Omental fat pad (tissue), 4 donors: ENCODE results near the gene VPS35L. TPM values are rescaled to one million over a fixed set of nuclear protein-coding genes. Genes with fewer than 3 reads are reported as not detected.

Experiments used
- ATAC-seq: fragments of 150-250 bp; one replicate; pipeline ENCODE4 v1.9.1; 2016; ENCODE audit warnings: mild to moderate bottlenecking, moderate library complexity; ENCODE audit not compliant: low FRiP score
- DNase-seq: peaks from one replicate; pipeline ENCODE4 v3.0.0-alpha.2; 2019; ENCODE audit warnings: low spot score
- CTCF ChIP-seq, 3 donors: fragments of 450-650 bp; IDR thresholded peaks; one replicate each; pipeline ENCODE4 v1.5.1; 2016 to 2017; ENCODE audit warnings: antibody characterized with exemption in 3 of 3, mild to moderate bottlenecking in 3 of 3, moderate library complexity in 2 of 3
- total RNA-seq, 4 donors: library from RNA; depleted of rRNA; stranded (reverse); fragments of >200 nt; gene quantifications; one replicate each; pipeline ENCODE4 v1.1.0, GENCODE V29; 2016

Gene VPS35L
- total RNA-seq, 4 donors from 2014 or later: 42.4 to 59.3 (median 43.1) TPM

- DNase-seq (no peak), ATAC-seq (peak; percentile 53)
- no peak for TF ChIP-seq CTCF (IDR thresholded peaks at IDR 0.05)
These were observed 143.3 kb downstream of the VPS35L start for GRCh38 chr16:19698480-19699465.

GRCh38 chr16:19699472-19699871 lies 144.0 kb downstream of the VPS35L start:
- ATAC-seq: no peak
- no peak for DNase-seq
- TF ChIP-seq CTCF (IDR thresholded peaks at IDR 0.05): no peak

- ATAC-seq (no peak), DNase-seq (no peak)
- no peak for TF ChIP-seq CTCF (IDR thresholded peaks at IDR 0.05)
These were observed 144.8 kb downstream of the VPS35L start for GRCh38 chr16:19700319-19700781.

GRCh38 chr16:19701091-19701490 lies 145.6 kb downstream of the VPS35L start:
- no peak for DNase-seq
- TF ChIP-seq CTCF (IDR thresholded peaks at IDR 0.05): no peak
- ATAC-seq: no peak

GRCh38 chr16:19703172-19703889 lies 147.8 kb downstream of the VPS35L start:
- DNase-seq: no peak
- ATAC-seq: no peak
- no peak for TF ChIP-seq CTCF (IDR thresholded peaks at IDR 0.05)

GRCh38 chr16:19704321-19705145 lies 149.0 kb downstream of the VPS35L start:
- peak; percentile 58 for ATAC-seq
- no peak for TF ChIP-seq CTCF (IDR thresholded peaks at IDR 0.05)

More at GRCh38 chr16:19704321-19705145, 149.0 kb downstream of the VPS35L start:
- no peak for DNase-seq
